BLaER1 (cell line): Measurements from ENCODE around the gene UBTF.

ENCODE experiments used
- H3K27ac ChIP-seq: shearing (Covaris generic); formaldehyde crosslinking; 2 replicates; pipeline ENCODE4 v1.8.1; 2022
- H3K27me3 ChIP-seq: shearing (Covaris generic); formaldehyde crosslinking; 2 replicates; pipeline ENCODE4 v1.8.1; 2022
- H3K36me3 ChIP-seq: shearing (Covaris generic); formaldehyde crosslinking; 2 replicates; pipeline ENCODE4 v1.8.1; 2022
- H3K4me1 ChIP-seq: shearing (Covaris generic); formaldehyde crosslinking; 2 replicates; pipeline ENCODE4 v1.8.1; 2022
- H3K4me2 ChIP-seq: shearing (Covaris generic); formaldehyde crosslinking; 2 replicates; pipeline ENCODE4 v1.8.1; 2022
- H3K4me3 ChIP-seq: shearing (Covaris generic); formaldehyde crosslinking; 2 replicates; pipeline ENCODE4 v1.8.1; 2022
- H3K9ac ChIP-seq: shearing (Covaris generic); formaldehyde crosslinking; 2 replicates; pipeline ENCODE4 v1.8.1; 2022
- H3K9me3 ChIP-seq: shearing (Covaris generic); formaldehyde crosslinking; 2 replicates; pipeline ENCODE4 v1.8.1; 2022
- H4K20me1 ChIP-seq: shearing (Covaris generic); formaldehyde crosslinking; 2 replicates; pipeline ENCODE4 v1.8.1; 2022
- Cebpa-rat ChIP-seq: shearing (Covaris generic); IDR thresholded peaks from 2 replicates; pipeline ENCODE4 v1.8.1; 2022

Gene UBTF

DNA sequence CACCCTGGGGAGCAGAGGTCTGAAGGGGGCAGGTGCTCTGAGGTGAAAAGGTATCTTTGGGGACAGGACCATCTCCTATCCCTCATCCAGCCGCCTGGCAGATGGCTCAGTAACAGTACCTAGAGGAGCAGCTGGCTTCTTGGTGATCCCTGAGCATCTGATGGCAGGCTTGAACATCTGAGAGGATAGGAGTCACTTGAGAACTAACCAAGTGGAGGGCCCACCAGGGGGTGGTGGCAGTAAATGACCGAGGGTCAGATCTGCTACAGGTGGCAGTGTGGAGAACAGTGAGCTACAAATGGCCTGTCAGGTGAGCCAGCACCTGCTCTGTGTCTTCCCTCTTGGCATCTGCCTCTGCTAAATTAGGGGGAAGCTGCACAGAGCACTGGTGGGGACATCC is 64.0 kb downstream of the UBTF start:
- peaks cover 78% of the 10 kb centered on the region for H3K36me3 ChIP-seq

More for the DNA sequence above, 64.0 kb downstream of the UBTF start:
- TF ChIP-seq Cebpa-rat = no peak
- Histone ChIP-seq H3K4me3 (no peak overlapping the region), H3K27me3 (no peaks in the 10 kb centered on the region), H3K4me2 (no peak overlapping the region), H3K9ac (no peak overlapping the region), H4K20me1 (peaks cover 9% of the 10 kb centered on the region; the same call in 1 of the 2 replicates), H3K9me3 (no peaks in the 10 kb centered on the region), H3K4me1 (peaks cover 43% of the 10 kb centered on the region), H3K27ac (no peak overlapping the region)
